Lower leg skin (tissue), 4 donors: Measurements from ENCODE around the gene GRIK5. TPM values are rescaled to one million over a fixed set of nuclear protein-coding genes. Genes with fewer than 3 reads are reported as not detected.

ENCODE experiments used
- DNase-seq, 2 donors: peaks; one replicate each; pipeline ENCODE4 v3.0.0-alpha.2; 2019; ENCODE audit warnings: low spot score in 2 of 2
- H3K4me3 ChIP-seq: fragments of 200-600 bp; sonication (generic); 2 replicates; pipeline ENCODE4 v1.5.1; 2017; ENCODE audit warnings: mild to moderate bottlenecking, low read depth; ENCODE audit not compliant: poor library complexity, severe bottlenecking
- POLR2A ChIP-seq, 2 donors: fragments of 450-650 bp; IDR thresholded peaks; one replicate each; pipeline ENCODE4 v1.6.1; 2016 to 2017; ENCODE audit warnings: antibody characterized with exemption in 2 of 2, mild to moderate bottlenecking in 1 of 2, moderate library complexity in 1 of 2
- WGBS, 2 donors: methylation state at CpG; one replicate each; pipeline ENCODE4 v1.1.5; 2018; 5-methylcytosine and 5-hydroxymethylcytosine counted together
- intact Hi-C: fragments of 100-400 bp; cut with DNase I; formaldehyde crosslinking; loops from one replicate; pipeline ENCODE4 v1.15.0; 2023; ENCODE audit warnings: low total_unique reads
- total RNA-seq, 4 donors: library from RNA; depleted of rRNA; stranded (reverse); fragments of >200 nt; gene quantifications; one replicate each; pipeline ENCODE4 v1.1.0, GENCODE V29; 2016
- TF ChIP-seq, protein P1 (sequence below), 3 donors: fragments of 450-650 bp; IDR thresholded peaks; one replicate each; pipeline ENCODE4 v1.5.1; 2016; ENCODE audit warnings: antibody characterized with exemption in 3 of 3, mild to moderate bottlenecking in 3 of 3, moderate library complexity in 2 of 3

GRIK5 gene
- total RNA-seq, 4 donors from 2014 or later, result 0.11 to 1.4 (median 0.82) TPM

DNA sequence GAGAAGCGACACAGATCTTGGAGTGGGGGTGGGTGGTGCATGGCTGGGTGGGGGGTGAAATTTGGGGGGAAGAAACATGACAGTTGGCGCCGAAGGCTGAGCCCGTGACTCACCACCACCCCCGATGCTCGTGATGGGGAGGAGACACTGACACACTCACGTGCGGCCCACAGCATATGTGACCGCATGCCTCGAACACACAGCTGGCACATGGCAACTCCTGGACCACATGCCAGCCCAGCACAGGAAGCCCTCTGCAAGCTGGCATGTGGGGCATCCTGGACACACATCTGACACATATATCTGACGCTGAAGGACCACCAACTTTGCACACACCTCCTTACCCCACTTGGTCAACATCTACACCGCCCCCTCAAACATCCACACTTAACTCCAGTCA is 1.2 kb upstream of the GRIK5 start:
- no peak overlapping the region for H3K4me3 ChIP-seq

DNA sequence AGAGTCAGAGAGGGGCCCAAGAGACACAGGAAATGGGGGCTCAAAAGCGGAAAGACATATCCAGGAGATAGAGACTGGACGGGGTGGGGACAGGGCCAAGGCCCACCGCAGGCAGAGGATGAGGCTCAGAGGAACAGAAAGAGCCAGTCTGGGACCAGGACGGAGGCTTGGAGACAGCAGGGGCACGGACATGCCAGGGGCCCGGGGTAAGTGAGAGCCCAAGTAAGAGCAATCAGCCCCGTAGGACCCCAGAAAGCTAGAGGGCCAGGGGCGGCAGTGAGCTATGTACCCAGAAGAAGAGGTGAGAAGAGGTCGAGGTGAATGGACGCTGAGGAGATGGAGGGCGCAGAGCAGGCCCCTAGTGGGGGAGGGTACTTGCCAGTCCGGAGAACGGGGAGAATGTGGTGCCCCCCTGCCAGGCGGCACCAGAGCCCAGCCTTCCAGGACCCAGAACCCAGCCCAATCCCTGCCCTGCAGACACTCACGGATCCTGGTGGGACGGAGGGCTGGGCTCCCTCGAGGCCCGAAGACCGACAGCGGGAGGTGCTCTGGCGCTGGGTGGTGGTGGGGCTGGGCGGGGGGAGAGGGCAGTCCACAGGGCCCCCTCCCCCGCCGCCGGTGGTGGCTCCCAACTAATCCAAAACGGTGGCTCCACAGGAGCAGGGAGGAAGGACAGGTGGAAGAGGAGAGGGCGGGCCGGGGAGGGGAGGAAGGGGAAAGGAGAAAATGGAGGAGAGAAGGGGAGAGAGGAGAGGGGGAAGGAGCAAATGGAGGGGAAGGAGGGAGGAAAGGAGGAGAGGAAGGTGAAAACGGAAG is 1.0 kb downstream of the GRIK5 start:
- 21 to 25% methylated on average over 23 to 29 of the region's 29 CpGs for WGBS, 2 donors
- no peak for DNase-seq
- TF ChIP-seq POLR2A (IDR thresholded peaks at IDR 0.05), result no peak
- TF ChIP-seq, protein P1, sequence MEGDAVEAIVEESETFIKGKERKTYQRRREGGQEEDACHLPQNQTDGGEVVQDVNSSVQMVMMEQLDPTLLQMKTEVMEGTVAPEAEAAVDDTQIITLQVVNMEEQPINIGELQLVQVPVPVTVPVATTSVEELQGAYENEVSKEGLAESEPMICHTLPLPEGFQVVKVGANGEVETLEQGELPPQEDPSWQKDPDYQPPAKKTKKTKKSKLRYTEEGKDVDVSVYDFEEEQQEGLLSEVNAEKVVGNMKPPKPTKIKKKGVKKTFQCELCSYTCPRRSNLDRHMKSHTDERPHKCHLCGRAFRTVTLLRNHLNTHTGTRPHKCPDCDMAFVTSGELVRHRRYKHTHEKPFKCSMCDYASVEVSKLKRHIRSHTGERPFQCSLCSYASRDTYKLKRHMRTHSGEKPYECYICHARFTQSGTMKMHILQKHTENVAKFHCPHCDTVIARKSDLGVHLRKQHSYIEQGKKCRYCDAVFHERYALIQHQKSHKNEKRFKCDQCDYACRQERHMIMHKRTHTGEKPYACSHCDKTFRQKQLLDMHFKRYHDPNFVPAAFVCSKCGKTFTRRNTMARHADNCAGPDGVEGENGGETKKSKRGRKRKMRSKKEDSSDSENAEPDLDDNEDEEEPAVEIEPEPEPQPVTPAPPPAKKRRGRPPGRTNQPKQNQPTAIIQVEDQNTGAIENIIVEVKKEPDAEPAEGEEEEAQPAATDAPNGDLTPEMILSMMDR (IDR thresholded peaks at IDR 0.05), result no peak
- intact Hi-C loops, result no loop called here
- no peak overlapping the region for H3K4me3 ChIP-seq

More for the DNA sequence above, 1.2 kb upstream of the GRIK5 start:
- 90 to 91% methylated on average over 12 of the region's 12 CpGs for WGBS, 2 donors
- intact Hi-C loops, result no loop called here
- DNase-seq, result no peak
- TF ChIP-seq POLR2A (IDR thresholded peaks at IDR 0.05), result no peak
- TF ChIP-seq, protein P1 (IDR thresholded peaks at IDR 0.05), result no peak

DNA sequence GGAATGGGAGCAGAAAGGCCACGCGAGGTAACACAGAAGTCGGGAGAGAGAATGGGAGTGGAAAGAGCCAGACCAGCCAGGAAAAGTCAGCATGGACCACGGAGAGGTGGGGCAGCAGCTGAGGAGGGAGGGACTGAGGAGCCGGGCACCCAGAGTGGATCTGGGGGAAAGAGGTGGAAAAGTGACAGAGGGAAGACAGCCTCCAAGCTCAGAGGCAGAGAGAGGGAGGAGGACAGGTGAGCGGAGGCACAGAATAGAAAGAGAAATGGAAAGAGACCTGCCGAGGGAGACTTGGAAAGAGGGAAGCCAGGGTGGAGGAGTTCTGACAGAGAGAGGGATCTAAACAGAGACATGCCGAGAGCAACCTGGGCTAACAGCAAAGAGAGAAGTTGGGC is 1.6 kb downstream of the GRIK5 start:
- TF ChIP-seq POLR2A (IDR thresholded peaks at IDR 0.05), result no peak
- TF ChIP-seq, protein P1 (IDR thresholded peaks at IDR 0.05), result no peak
- no peak for DNase-seq
- intact Hi-C loops, result no loop called here
- H3K4me3 ChIP-seq, result no peak overlapping the region
- 51% methylated on average over 8 of the region's 8 CpGs for WGBS, 2 donors

DNA sequence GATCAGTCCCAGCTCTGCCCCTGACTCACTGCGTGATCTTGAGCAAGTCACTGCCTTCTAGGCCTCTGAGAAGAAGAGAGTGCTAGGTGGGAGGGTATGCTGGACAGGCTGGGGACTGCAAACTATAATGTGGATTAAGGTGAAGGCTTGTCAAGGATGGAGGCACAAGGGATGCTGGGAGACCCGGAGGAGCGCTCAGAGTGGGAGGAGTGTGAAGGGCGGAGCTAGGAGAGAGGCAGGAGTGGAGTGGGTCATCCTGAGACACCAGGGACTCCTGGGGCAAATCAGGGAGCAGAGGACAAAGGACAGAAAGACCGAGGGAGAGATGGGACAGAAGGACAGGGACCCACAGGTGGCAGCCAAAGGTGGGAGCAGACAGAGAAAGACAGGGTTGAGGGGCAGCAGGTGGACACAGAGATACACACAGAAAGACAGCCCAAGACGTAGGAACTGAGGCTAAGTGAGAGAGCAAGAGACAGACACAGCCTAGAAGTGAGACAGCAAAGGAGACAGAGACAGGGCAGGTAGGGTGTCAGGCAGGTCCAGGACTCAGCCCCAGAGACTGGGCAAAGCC is 2.6 kb downstream of the GRIK5 start:
- TF ChIP-seq, protein P1 (IDR thresholded peaks at IDR 0.05), result no peak
- no peak for TF ChIP-seq POLR2A (IDR thresholded peaks at IDR 0.05)
- no peak for DNase-seq
- H3K4me3 ChIP-seq, result no peak overlapping the region
- intact Hi-C loops, result no loop called here
- 74% methylated on average over 6 of the region's 6 CpGs for WGBS, 2 donors

DNA sequence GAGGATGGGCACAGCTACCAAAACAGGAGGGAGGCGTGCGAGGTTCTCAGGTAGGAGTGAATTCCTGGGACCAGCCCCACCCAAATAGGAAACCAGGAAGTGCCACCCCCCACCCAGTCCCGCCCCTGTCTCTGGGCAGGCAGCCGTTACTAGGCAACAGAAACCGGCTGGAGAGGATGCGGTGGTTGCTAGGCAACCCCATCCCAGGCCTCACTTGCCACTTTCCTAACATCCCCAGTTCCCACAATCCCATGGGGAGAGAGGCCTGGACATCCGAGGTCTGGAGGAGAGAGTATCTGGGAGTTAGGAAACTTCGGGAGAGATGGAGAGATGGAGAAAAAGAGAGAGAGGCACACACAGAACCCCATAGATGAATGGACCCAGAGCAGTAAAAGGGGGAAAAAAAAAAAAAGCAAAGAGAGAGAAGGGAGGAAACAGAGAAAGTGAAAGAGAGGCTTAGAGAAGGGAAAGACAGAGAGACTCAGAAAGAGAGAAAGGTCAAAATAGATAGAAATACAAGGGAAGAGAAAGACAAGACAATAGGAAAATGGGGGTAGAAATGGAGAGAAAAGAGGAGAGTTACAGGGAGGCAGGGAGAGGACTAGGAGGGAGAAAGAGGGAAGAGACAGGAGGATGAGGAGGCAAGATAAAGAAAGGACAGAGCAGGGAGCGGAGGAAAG is 3.8 kb downstream of the GRIK5 start:
- TF ChIP-seq, protein P1 (IDR thresholded peaks at IDR 0.05), result no peak
- TF ChIP-seq POLR2A (IDR thresholded peaks at IDR 0.05), result no peak
- H3K4me3 ChIP-seq, result no peak overlapping the region
- intact Hi-C loops, result no loop called here
- no peak for DNase-seq
- whole genome bisulfite sequencing, 2 donors, result 33 to 47% methylated on average over 9 of the region's 9 CpGs
